CD4-positive, alpha-beta T cell (primary cell): ENCODE data around the gene ZNF318. TPM values are rescaled to one million over a fixed set of nuclear protein-coding genes. Genes with fewer than 3 reads are reported as not detected.
"Not testable (repeated sequence)": the region's sequence is repeated elsewhere in the genome, so short reads cannot be mapped to it uniquely, and the experiment has no call there.

Experiments used
- ATAC-seq: fragments of 200-7000 bp; cut with Tn5 transposase; one replicate; pipeline ENCODE4 v1.10.0; 2022; ENCODE audit warnings: mild to moderate bottlenecking; ENCODE audit not compliant: poor library complexity
- CTCF ChIA-PET: fragments of 350-600 bp; sonication (Branson Sonifier 250); formaldehyde crosslinking; loops from one replicate; lab custom pipeline; 2021; ENCODE audit warnings: antibody characterized with exemption, inconsistent platforms; lab: Charles Lee
- POLR2A ChIA-PET: fragments of 350-600 bp; sonication (Branson Sonifier 250); formaldehyde crosslinking; loops from one replicate; lab custom pipeline; 2021; ENCODE audit warnings: antibody characterized with exemption, inconsistent platforms; lab: Charles Lee
- DNase-seq, 14 experiments: peaks; one replicate each; pipeline ENCODE4 v3.0.0-alpha.2; 2013 to 2020; ENCODE audit warnings: mixed read lengths in 2 of 14
- H3K27ac ChIP-seq, 2 donors: one replicate each; pipeline versions ENCODE4 v1.5.1 to v1.7.0; 2013; ENCODE audit warnings: low read length in 2 of 2, low read depth in 1 of 2, mild to moderate bottlenecking in 1 of 2
- H3K27me3 ChIP-seq, 2 experiments: 1 replicate in 1 of 2; 2 replicates in 1 of 2; pipeline versions ENCODE4 v1.6.1 to v1.7.0; 2013; ENCODE audit warnings: low read length in 2 of 2, control low read depth in 1 of 2, mild to moderate bottlenecking in 1 of 2, moderate library complexity in 1 of 2; ENCODE audit not compliant: insufficient read depth in 2 of 2, control insufficient read depth in 1 of 2
- H3K36me3 ChIP-seq: one replicate; pipeline ENCODE4 v1.6.1; 2013; ENCODE audit warnings: low read length, control low read depth; ENCODE audit not compliant: insufficient read depth
- H3K4me1 ChIP-seq: one replicate; pipeline ENCODE4 v1.6.1; 2013; ENCODE audit warnings: low read length, control low read depth; ENCODE audit not compliant: insufficient read depth
- H3K4me3 ChIP-seq: one replicate; pipeline ENCODE4 v1.5.1; 2013; ENCODE audit warnings: mild to moderate bottlenecking, low read length, moderate library complexity
- H3K9me3 ChIP-seq, 2 experiments: 1 replicate in 1 of 2; 2 replicates in 1 of 2; pipeline versions ENCODE4 v1.6.1 to v1.7.0; 2013; ENCODE audit warnings: low read length in 2 of 2, mild to moderate bottlenecking in 2 of 2, control low read depth in 1 of 2, moderate library complexity in 1 of 2; ENCODE audit not compliant: control insufficient read depth in 1 of 2, insufficient read depth in 1 of 2
- H3K27ac Mint-ChIP-seq: one replicate; pipeline ENCODE4 v1.8.0; 2020; ENCODE audit warnings: mixed read lengths
- H3K27me3 Mint-ChIP-seq: one replicate; pipeline ENCODE4 v1.8.0; 2021; ENCODE audit warnings: mixed read lengths
- H3K36me3 Mint-ChIP-seq: one replicate; pipeline ENCODE4 v1.8.0; 2021; ENCODE audit warnings: low read depth, mixed read lengths
- H3K4me1 Mint-ChIP-seq: one replicate; pipeline ENCODE4 v1.8.0; 2021; ENCODE audit warnings: low read depth, mixed read lengths
- H3K4me3 Mint-ChIP-seq: one replicate; pipeline ENCODE4 v1.8.0; 2020; ENCODE audit warnings: mild to moderate bottlenecking, mixed read lengths
- H3K9me3 Mint-ChIP-seq: one replicate; pipeline ENCODE4 v1.8.0; 2020; ENCODE audit warnings: mixed read lengths
- intact Hi-C, 2 experiments: fragments of 100-400 bp; cut with DNase I in 1 of 2; cut with micrococcal nuclease in 1 of 2; formaldehyde crosslinking; loops; one replicate each; pipeline versions ENCODE4 v1.15.1 to v1.9.0; 2023 to 2025; cut with DNase I, micrococcal nuclease
- total RNA-seq, 174 experiments: library from RNA in 2 of 174; stranded (reverse) in 2 of 174; gene quantifications; one replicate each; pipeline ENCODE4 v1.2.3 and lab custom pipeline; 2021 to 2026
- TF ChIP-seq, protein P1 (sequence below): fragments of 200-600 bp; IDR thresholded peaks from one replicate; pipeline ENCODE4 v1.8.0; 2022; ENCODE audit warnings: antibody characterized with exemption, mild to moderate bottlenecking

The ZNF318 gene
- total RNA-seq, 2 experiments from 2014 or later, result 20.4 TPM

DNA sequence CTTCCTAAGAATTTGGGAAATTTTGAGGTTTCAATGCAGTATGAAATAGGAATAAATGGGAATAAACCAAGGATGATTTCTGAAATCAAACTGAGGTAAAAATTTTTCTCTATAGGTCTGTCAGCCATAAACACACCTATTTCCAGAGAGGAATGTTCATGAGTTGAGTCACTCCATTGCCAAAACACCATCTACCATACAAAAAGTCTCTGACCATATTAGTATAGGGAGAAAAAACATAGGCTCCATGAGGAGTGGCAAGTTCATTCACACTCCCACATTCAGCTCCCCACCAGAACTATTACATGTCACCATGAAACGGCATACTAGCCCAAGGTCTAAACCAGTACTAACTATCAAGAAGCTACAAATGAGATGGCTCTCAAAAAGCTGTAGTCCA, 9.6 kb downstream of the ZNF318 start:
- H3K9me3 ChIP-seq, result no peaks in the 10 kb centered on the region
- TF ChIP-seq, protein P1, sequence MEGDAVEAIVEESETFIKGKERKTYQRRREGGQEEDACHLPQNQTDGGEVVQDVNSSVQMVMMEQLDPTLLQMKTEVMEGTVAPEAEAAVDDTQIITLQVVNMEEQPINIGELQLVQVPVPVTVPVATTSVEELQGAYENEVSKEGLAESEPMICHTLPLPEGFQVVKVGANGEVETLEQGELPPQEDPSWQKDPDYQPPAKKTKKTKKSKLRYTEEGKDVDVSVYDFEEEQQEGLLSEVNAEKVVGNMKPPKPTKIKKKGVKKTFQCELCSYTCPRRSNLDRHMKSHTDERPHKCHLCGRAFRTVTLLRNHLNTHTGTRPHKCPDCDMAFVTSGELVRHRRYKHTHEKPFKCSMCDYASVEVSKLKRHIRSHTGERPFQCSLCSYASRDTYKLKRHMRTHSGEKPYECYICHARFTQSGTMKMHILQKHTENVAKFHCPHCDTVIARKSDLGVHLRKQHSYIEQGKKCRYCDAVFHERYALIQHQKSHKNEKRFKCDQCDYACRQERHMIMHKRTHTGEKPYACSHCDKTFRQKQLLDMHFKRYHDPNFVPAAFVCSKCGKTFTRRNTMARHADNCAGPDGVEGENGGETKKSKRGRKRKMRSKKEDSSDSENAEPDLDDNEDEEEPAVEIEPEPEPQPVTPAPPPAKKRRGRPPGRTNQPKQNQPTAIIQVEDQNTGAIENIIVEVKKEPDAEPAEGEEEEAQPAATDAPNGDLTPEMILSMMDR, result no peak
- POLR2A ChIA-PET, result interaction anchor here (1.0 to 2.6 kb wide), 3 partner anchors 10 to 38 kb away, joined by 3 to 14 read pairs (median 4); partner anchors contain the start of gene ZNF318
- Mint-ChIP-seq H3K27me3 (no peaks in the 10 kb centered on the region), H3K4me1 (peaks cover 17% of the 10 kb centered on the region), H3K27ac (no peak overlapping the region), H3K9me3 (no peaks in the 10 kb centered on the region), H3K4me3 (no peak overlapping the region), H3K36me3 (peaks cover 88% of the 10 kb centered on the region)
- CTCF ChIA-PET, result interaction anchor here (1.4 to 1.6 kb wide), 2 partner anchors 27 to 38 kb away, joined by 3 to 6 read pairs; no protein-coding TSS in a partner anchor
- DNase-seq (no peak), ATAC-seq (no peak)
- peaks cover 89% of the 10 kb centered on the region for H3K36me3 ChIP-seq
- no peaks in the 10 kb centered on the region for H3K27me3 ChIP-seq
- intact Hi-C loops, result loop anchor here in 1 of 2 experiments (2.0 kb wide), 1 partner anchor 37 kb away; no protein-coding TSS in a partner anchor
- H3K27ac ChIP-seq, result no peak overlapping the region
- H3K4me1 ChIP-seq, result peaks cover 3% of the 10 kb centered on the region
- H3K4me3 ChIP-seq, result no peak overlapping the region

DNA sequence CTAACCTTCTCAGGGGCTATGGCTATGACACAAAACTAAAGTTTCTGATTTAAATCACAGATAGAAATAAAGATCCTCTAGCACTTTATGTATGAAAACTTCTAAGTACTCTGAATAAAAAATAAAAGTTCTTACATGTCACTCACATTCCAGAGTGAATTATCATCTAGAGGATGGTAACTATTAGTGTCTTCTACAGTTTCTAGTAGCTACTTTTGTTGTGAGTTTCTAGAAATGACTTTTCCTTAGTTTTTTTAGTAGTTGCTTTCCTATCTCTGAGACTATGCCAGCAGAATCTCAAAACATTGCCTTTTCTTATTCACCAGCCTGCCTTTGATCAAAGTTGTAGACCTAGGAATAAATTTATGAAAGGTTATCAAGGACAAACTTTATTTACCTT, 10.1 kb downstream of the ZNF318 start:
- POLR2A ChIA-PET, result interaction anchor here (1.0 to 2.4 kb wide), 3 partner anchors 10 to 39 kb away, joined by 3 to 10 read pairs (median 4); partner anchors contain the start of gene ZNF318
- CTCF ChIA-PET, result interaction anchor here (1.4 to 1.6 kb wide), 2 partner anchors 27 to 38 kb away, joined by 3 to 6 read pairs; no protein-coding TSS in a partner anchor
- no peak overlapping the region for H3K4me3 Mint-ChIP-seq
- H3K4me1 ChIP-seq, result peaks cover 3% of the 10 kb centered on the region
- H3K27ac ChIP-seq, result no peak overlapping the region
- no peaks in the 10 kb centered on the region for H3K9me3 ChIP-seq
- H3K36me3 Mint-ChIP-seq, result peaks cover 88% of the 10 kb centered on the region
- H3K27me3 ChIP-seq, result no peaks in the 10 kb centered on the region
- no peak overlapping the region for H3K27ac Mint-ChIP-seq
- intact Hi-C loops, result no loop called here
- no peak for ATAC-seq
- no peaks in the 10 kb centered on the region for H3K9me3 Mint-ChIP-seq
- peaks cover 17% of the 10 kb centered on the region for H3K4me1 Mint-ChIP-seq
- H3K27me3 Mint-ChIP-seq, result no peaks in the 10 kb centered on the region
- TF ChIP-seq, protein P1, result no peak
- H3K4me3 ChIP-seq, result no peak overlapping the region
- H3K36me3 ChIP-seq, result peaks cover 90% of the 10 kb centered on the region
- DNase-seq, result no peak

DNA sequence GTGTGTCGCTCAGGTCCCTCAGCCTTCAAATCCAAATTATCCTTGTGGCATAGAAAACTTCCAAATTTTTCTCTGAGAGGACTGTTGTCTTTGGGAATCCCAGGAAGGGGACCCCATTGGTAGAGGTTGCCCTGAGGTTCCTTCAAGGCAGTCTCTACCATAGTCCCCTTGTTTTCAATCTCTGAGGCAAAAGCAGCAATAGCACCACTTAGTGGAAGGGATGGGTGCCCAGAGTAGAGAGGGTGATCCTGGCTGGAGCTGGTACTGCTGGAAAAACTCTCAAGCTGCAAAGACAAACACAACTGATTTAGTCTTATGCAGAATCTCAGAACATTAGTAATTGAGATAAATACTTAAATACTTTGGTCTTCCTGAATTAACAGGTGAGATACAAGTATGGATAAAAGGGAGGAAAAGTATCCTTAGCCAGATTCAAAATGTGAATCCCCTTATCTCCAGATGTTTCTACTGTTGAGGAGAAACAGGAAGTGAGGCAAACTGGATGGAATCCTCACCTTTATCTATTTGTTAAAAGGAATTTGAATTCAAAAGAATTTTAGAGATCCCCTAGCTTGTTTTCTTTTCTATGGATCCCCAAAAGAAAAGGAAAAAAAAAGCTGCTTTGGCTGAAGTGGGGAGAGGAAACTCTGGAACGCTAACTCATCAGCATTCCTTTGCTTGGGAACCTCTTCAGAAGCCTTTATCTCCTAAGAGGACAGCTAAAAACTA, 13.4 kb downstream of the ZNF318 start:
- peak in 1 of 14 experiments; percentile 7 for DNase-seq
- TF ChIP-seq, protein P1, result no peak
- H3K27me3 Mint-ChIP-seq, result no peaks in the 10 kb centered on the region
- H3K36me3 Mint-ChIP-seq, result peaks cover 93% of the 10 kb centered on the region
- intact Hi-C loops, result no loop called here
- Histone ChIP-seq H3K36me3 (peaks cover 82% of the 10 kb centered on the region), H3K27ac (no peak overlapping the region), H3K4me1 (no peaks in the 10 kb centered on the region), H3K9me3 (no peaks in the 10 kb centered on the region), H3K27me3 (no peaks in the 10 kb centered on the region), H3K4me3 (no peak overlapping the region)
- no peak overlapping the region for H3K4me3 Mint-ChIP-seq
- H3K4me1 Mint-ChIP-seq, result peaks cover 21% of the 10 kb centered on the region
- H3K9me3 Mint-ChIP-seq, result no peaks in the 10 kb centered on the region
- peak; percentile 39 for ATAC-seq
- ChIA-PET CTCF (interaction anchor here (0.5 to 2.0 kb wide), 2 partner anchors 42 to 761 kb away, joined by 3 to 8 read pairs; no protein-coding TSS in a partner anchor), POLR2A (interaction anchor here (0.9 kb wide), 2 partner anchors 13 to 107 kb away, joined by 3 read pairs; partner anchors contain the start of gene ZNF318)
- H3K27ac Mint-ChIP-seq, result no peak overlapping the region

GRCh38 chr6:43351951-43352350, 17.5 kb downstream of the ZNF318 start:
- H3K27me3 Mint-ChIP-seq, H3K4me3 ChIP-seq, H3K27ac Mint-ChIP-seq, H3K9me3 Mint-ChIP-seq, H3K9me3 ChIP-seq, DNase-seq, H3K27ac ChIP-seq, POLR2A ChIA-PET, H3K4me1 ChIP-seq, H3K4me3 Mint-ChIP-seq, intact Hi-C loops, H3K27me3 ChIP-seq, ATAC-seq: not testable (repeated sequence)
- H3K36me3 ChIP-seq, result peaks cover 74% of the 10 kb centered on the region
- CTCF ChIA-PET, result interaction anchor here (1.0 kb wide), 1 partner anchor 46 kb away, joined by 3 read pairs; no protein-coding TSS in a partner anchor
- Mint-ChIP-seq H3K4me1 (peaks cover 11% of the 10 kb centered on the region), H3K36me3 (peaks cover 57% of the 10 kb centered on the region)
